Activated CD4-positive, alpha-beta memory T cell treated with anti-CD3 and anti-CD28 coated beads, Interleukin-2, amount 10 ng/mL, durations not matched to agents 7 days and 5 days (primary cell): Measurements from ENCODE around the gene HOXC13. TPM values are rescaled to one million over a fixed set of nuclear protein-coding genes. Genes with fewer than 3 reads are reported as not detected.

ENCODE experiments used
- CTCF ChIA-PET: fragments of 350-600 bp; sonication (Branson Sonifier 250); formaldehyde crosslinking; loops from one replicate; lab custom pipeline; 2021; ENCODE audit warnings: antibody characterized with exemption, inconsistent platforms; lab: Charles Lee
- POLR2A ChIA-PET: fragments of 350-600 bp; sonication (Branson Sonifier 250); formaldehyde crosslinking; loops from one replicate; lab custom pipeline; 2021; ENCODE audit warnings: antibody characterized with exemption; lab: Charles Lee
- DNase-seq: peaks from one replicate; pipeline ENCODE4 v3.0.0-alpha.2; 2020
- H3K27ac Mint-ChIP-seq: one replicate; pipeline ENCODE4 v1.8.0; 2021; ENCODE audit warnings: mild to moderate bottlenecking, mixed read lengths
- H3K27me3 Mint-ChIP-seq: one replicate; pipeline ENCODE4 v1.8.0; 2021; ENCODE audit warnings: mixed read lengths
- H3K36me3 Mint-ChIP-seq: one replicate; pipeline ENCODE4 v1.8.0; 2021; ENCODE audit warnings: low read depth, mixed read lengths
- H3K4me1 Mint-ChIP-seq: one replicate; pipeline ENCODE4 v1.8.0; 2021; ENCODE audit warnings: mixed read lengths
- H3K4me3 Mint-ChIP-seq: one replicate; pipeline ENCODE4 v1.8.0; 2021; ENCODE audit warnings: mild to moderate bottlenecking, mixed read lengths
- H3K9me3 Mint-ChIP-seq: one replicate; pipeline ENCODE4 v1.8.0; 2021; ENCODE audit warnings: mixed read lengths
- total RNA-seq, 2 experiments: library from RNA; stranded (reverse); gene quantifications; one replicate each; pipeline ENCODE4 v1.2.3, GENCODE V29; 2021

The HOXC13 gene
- total RNA-seq, 2 experiments from 2014 or later, result not detected

DNA sequence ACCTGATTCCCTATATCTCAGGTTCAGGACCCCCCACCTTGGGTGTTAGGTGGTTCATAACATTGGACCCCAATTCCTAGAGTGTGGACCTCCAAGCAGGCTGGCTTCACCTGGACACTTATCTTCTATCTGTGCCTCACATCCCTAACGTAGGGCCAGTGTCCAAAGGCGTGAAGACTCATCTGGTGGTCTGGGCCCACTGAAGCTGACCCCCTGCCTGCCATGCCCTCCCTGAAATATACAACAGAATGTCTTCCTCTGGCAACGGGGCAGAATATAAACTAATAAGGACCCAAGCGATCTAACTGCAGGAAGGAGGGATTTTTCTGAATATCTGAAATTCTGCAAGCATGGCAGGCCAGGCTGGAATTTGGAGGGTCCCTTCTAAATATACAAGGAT lies 5.6 kb downstream of the HOXC13 start:
- Mint-ChIP-seq H3K36me3 (no peaks in the 10 kb centered on the region), H3K27me3 (peaks cover 90% of the 10 kb centered on the region), H3K9me3 (no peaks in the 10 kb centered on the region), H3K27ac (no peak overlapping the region), H3K4me1 (no peaks in the 10 kb centered on the region), H3K4me3 (no peak overlapping the region)
- CTCF ChIA-PET, result no interaction called here
- no peak for DNase-seq
- POLR2A ChIA-PET, result no interaction called here

GRCh38 chr12:53944907-53945847 lies 6.5 kb downstream of the HOXC13 start:
- no peak for DNase-seq
- H3K27ac Mint-ChIP-seq, result no peak overlapping the region
- POLR2A ChIA-PET, result no interaction called here
- H3K4me3 Mint-ChIP-seq, result no peak overlapping the region
- no peaks in the 10 kb centered on the region for H3K36me3 Mint-ChIP-seq
- CTCF ChIA-PET, result no interaction called here
- H3K9me3 Mint-ChIP-seq, result no peaks in the 10 kb centered on the region
- peaks cover 91% of the 10 kb centered on the region for H3K27me3 Mint-ChIP-seq
- H3K4me1 Mint-ChIP-seq, result no peaks in the 10 kb centered on the region

GRCh38 chr12:53947743-53948142 lies 9.1 kb downstream of the HOXC13 start:
- H3K4me1 Mint-ChIP-seq, result no peaks in the 10 kb centered on the region
- no peaks in the 10 kb centered on the region for H3K36me3 Mint-ChIP-seq
- CTCF ChIA-PET, result no interaction called here
- no peak overlapping the region for H3K27ac Mint-ChIP-seq
- no peaks in the 10 kb centered on the region for H3K9me3 Mint-ChIP-seq
- H3K4me3 Mint-ChIP-seq, result no peak overlapping the region
- H3K27me3 Mint-ChIP-seq, result peaks cover 94% of the 10 kb centered on the region
- POLR2A ChIA-PET, result no interaction called here
- no peak for DNase-seq

- Mint-ChIP-seq H3K4me3 (no peak overlapping the region), H3K4me1 (peaks cover 3% of the 10 kb centered on the region), H3K27me3 (peaks cover 97% of the 10 kb centered on the region), H3K9me3 (no peaks in the 10 kb centered on the region), H3K27ac (no peak overlapping the region), H3K36me3 (peaks cover 5% of the 10 kb centered on the region)
- ChIA-PET CTCF (no interaction called here), POLR2A (no interaction called here)
- DNase-seq, result no peak
These were observed 10.3 kb downstream of the HOXC13 start for GRCh38 chr12:53948650-53949593.

- peaks cover 97% of the 10 kb centered on the region for H3K27me3 Mint-ChIP-seq
- H3K4me1 Mint-ChIP-seq, result peaks cover 3% of the 10 kb centered on the region
- POLR2A ChIA-PET, result no interaction called here
- CTCF ChIA-PET, result no interaction called here
- no peaks in the 10 kb centered on the region for H3K9me3 Mint-ChIP-seq
- H3K27ac Mint-ChIP-seq, result no peak overlapping the region
- H3K4me3 Mint-ChIP-seq, result no peak overlapping the region
- no peak for DNase-seq
- H3K36me3 Mint-ChIP-seq, result peaks cover 7% of the 10 kb centered on the region
These were observed 11.2 kb downstream of the HOXC13 start for GRCh38 chr12:53949631-53950436.

DNA sequence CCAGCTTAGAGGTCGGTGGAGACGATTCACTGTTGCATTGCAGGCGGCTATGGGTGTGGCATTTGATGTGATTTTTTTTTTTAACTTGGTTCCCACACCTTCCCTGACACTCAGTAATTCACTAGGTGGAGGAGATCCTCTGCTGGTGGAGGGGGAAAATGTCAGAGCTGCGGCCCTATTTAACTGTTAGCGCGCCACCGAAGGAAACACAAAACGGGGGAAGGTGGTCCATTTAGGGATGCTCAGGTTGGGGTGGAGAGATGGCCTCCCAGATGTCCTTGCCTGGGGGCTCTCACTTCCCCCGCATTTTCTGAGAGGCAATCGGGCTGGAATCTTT lies 11.8 kb downstream of the HOXC13 start:
- peaks cover 3% of the 10 kb centered on the region for H3K4me1 Mint-ChIP-seq
- peaks cover 7% of the 10 kb centered on the region for H3K36me3 Mint-ChIP-seq
- ChIA-PET POLR2A (no interaction called here), CTCF (no interaction called here)
- no peaks in the 10 kb centered on the region for H3K9me3 Mint-ChIP-seq
- peaks cover 94% of the 10 kb centered on the region for H3K27me3 Mint-ChIP-seq
- H3K4me3 Mint-ChIP-seq, result no peak overlapping the region
- DNase-seq, result no peak
- H3K27ac Mint-ChIP-seq, result no peak overlapping the region

GRCh38 chr12:53950789-53951576 lies 12.4 kb downstream of the HOXC13 start:
- H3K36me3 Mint-ChIP-seq, result peaks cover 10% of the 10 kb centered on the region
- H3K4me1 Mint-ChIP-seq, result peaks cover 5% of the 10 kb centered on the region
- POLR2A ChIA-PET, result no interaction called here
- no peak overlapping the region for H3K4me3 Mint-ChIP-seq
- DNase-seq, result no peak
- peaks cover 94% of the 10 kb centered on the region for H3K27me3 Mint-ChIP-seq
- CTCF ChIA-PET, result no interaction called here
- H3K27ac Mint-ChIP-seq, result peak overlapping the region; percentile 16
- no peaks in the 10 kb centered on the region for H3K9me3 Mint-ChIP-seq

- Mint-ChIP-seq H3K9me3 (no peaks in the 10 kb centered on the region), H3K27ac (no peak overlapping the region), H3K27me3 (peaks cover 94% of the 10 kb centered on the region), H3K4me3 (no peak overlapping the region), H3K36me3 (peaks cover 11% of the 10 kb centered on the region), H3K4me1 (peaks cover 9% of the 10 kb centered on the region)
- CTCF ChIA-PET, result no interaction called here
- POLR2A ChIA-PET, result no interaction called here
- no peak for DNase-seq
These were observed 13.1 kb downstream of the HOXC13 start for GRCh38 chr12:53951577-53952334.

GRCh38 chr12:53952335-53952694 lies 13.7 kb downstream of the HOXC13 start:
- H3K27me3 Mint-ChIP-seq, result peaks cover 96% of the 10 kb centered on the region
- ChIA-PET POLR2A (interaction anchor here (1.1 kb wide), 1 partner anchor 22 kb away, joined by 3 read pairs; no protein-coding TSS in a partner anchor), CTCF (no interaction called here)
- peaks cover 11% of the 10 kb centered on the region for H3K36me3 Mint-ChIP-seq
- peak overlapping the region; percentile 26 for H3K27ac Mint-ChIP-seq
- DNase-seq, result no peak
- no peak overlapping the region for H3K4me3 Mint-ChIP-seq
- peaks cover 11% of the 10 kb centered on the region for H3K4me1 Mint-ChIP-seq
- H3K9me3 Mint-ChIP-seq, result no peaks in the 10 kb centered on the region

DNA sequence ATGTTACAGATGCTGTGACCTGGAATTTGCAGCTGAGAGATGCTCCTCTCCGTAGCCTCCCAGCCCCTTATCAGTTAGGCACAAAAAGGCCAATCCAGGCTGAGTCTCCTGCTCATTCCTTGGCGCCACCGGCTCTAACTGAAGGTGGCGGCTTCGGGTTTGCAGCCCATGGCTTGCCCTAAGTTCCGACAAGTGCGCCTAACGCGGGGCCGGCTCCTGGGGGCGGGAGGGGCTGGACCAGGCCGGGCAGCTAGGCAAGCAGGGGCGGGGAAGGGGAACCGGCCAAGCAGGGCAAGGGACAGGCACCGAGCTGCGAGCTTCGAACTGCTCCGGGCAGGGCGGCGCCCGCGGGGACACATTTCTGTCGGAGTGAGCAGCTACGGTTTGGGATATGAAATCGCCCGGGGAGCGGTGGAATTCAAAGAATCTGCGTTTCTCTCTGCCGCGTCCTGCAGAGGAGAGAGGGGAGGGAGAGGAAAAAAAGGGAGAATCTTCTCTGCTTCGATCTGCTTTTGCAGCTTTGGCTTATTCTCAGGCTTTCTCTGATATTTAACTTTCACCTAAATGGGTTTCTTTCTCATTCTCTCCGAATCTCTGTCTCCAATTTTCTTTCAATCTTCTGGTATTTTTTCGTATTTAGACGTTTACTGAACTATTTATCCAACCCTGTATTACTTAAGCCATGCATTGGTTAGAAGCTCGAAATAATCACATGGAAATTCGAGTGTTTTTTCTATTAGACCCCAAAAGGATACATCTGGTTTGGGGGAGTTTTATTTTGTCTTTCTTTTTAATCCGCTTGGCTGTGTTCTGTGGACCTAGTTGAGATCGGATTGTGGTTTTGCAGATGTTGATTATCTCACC lies 14.5 kb downstream of the HOXC13 start:
- H3K4me3 Mint-ChIP-seq, result peak overlapping the region; percentile 33
- POLR2A ChIA-PET, result interaction anchor here (1.1 to 1.6 kb wide), 3 partner anchors 19 to 29 kb away, joined by 3 read pairs; no protein-coding TSS in a partner anchor

More for the DNA sequence above, 14.5 kb downstream of the HOXC13 start:
- Mint-ChIP-seq H3K9me3 (no peaks in the 10 kb centered on the region), H3K36me3 (peaks cover 11% of the 10 kb centered on the region), H3K27me3 (peaks cover 95% of the 10 kb centered on the region), H3K4me1 (peaks cover 11% of the 10 kb centered on the region), H3K27ac (peak overlapping the region; percentile 18)
- CTCF ChIA-PET, result no interaction called here
- no peak for DNase-seq
